Type B pancreatic cell (in vitro differentiated cells): Measurements from ENCODE around the gene ULK4. TPM values are rescaled to one million over a fixed set of nuclear protein-coding genes. Genes with fewer than 3 reads are reported as not detected.
"Not testable (repeated sequence)": the region's sequence is repeated elsewhere in the genome, so short reads cannot be mapped to it uniquely, and the experiment has no call there.

Experiments used
- DNase-seq: peaks from one replicate; pipeline ENCODE4 v3.0.0; 2021; ENCODE audit warnings: mixed read lengths; ENCODE audit not compliant: unreplicated experiment; ENCODE audit errors: extremely low spot score
- H3K27ac Mint-ChIP-seq: 2 replicates; pipeline ENCODE4 v1.8.0; 2021; ENCODE audit warnings: mild to moderate bottlenecking, mixed read lengths
- H3K27me3 Mint-ChIP-seq: 2 replicates; pipeline ENCODE4 v1.8.0; 2021; ENCODE audit warnings: mixed read lengths
- H3K36me3 Mint-ChIP-seq: 2 replicates; pipeline ENCODE4 v1.8.0; 2021; ENCODE audit warnings: mixed read lengths
- H3K4me1 Mint-ChIP-seq: one replicate; pipeline ENCODE4 v1.8.0; 2021; ENCODE audit warnings: mixed read lengths; ENCODE audit not compliant: unreplicated experiment
- H3K4me3 Mint-ChIP-seq: 2 replicates; pipeline ENCODE4 v1.8.0; 2021; ENCODE audit warnings: mild to moderate bottlenecking, mixed read lengths
- H3K9me3 Mint-ChIP-seq: 2 replicates; pipeline ENCODE4 v1.8.0; 2021; ENCODE audit warnings: mixed read lengths
- CTCF ChIP-seq: fragments of 200-600 bp; sonication (generic); conservative IDR thresholded peaks from 2 replicates; pipeline ENCODE4 v1.5.0; 2021; ENCODE audit warnings: antibody characterized with exemption, mild to moderate bottlenecking
- total RNA-seq: library from RNA; stranded (reverse); gene quantifications from 2 replicates; pipeline ENCODE4 v1.2.1, GENCODE V29; 2021; ENCODE audit warnings: low replicate concordance

ULK4 gene
- total RNA-seq, 1 donor from 2014 or later, result 10.7 TPM

- Mint-ChIP-seq H3K4me3 (no peak overlapping the region), H3K4me1 (peaks cover 25% of the 10 kb centered on the region), H3K36me3 (peaks cover 12% of the 10 kb centered on the region), H3K27me3 (no peaks in the 10 kb centered on the region), H3K9me3 (peaks cover 10% of the 10 kb centered on the region), H3K27ac (peak overlapping the region; percentile 84)
- no peak for TF ChIP-seq CTCF
- no peak for DNase-seq
Observed at GRCh38 chr3:41682996-41683395, 278.9 kb downstream of the ULK4 start.

- Mint-ChIP-seq H3K9me3 (peaks cover 10% of the 10 kb centered on the region), H3K4me3 (no peak overlapping the region), H3K27ac (no peak overlapping the region), H3K36me3 (peaks cover 12% of the 10 kb centered on the region), H3K4me1 (peaks cover 25% of the 10 kb centered on the region), H3K27me3 (no peaks in the 10 kb centered on the region)
- TF ChIP-seq CTCF, result no peak
- DNase-seq, result no peak
Observed at GRCh38 chr3:41682382-41682781, 279.5 kb downstream of the ULK4 start.

GRCh38 chr3:41681479-41681878 lies 280.4 kb downstream of the ULK4 start:
- Mint-ChIP-seq H3K9me3 (peaks cover 10% of the 10 kb centered on the region), H3K4me3 (peak overlapping the region; percentile 7), H3K27ac (no peak overlapping the region), H3K4me1 (peaks cover 25% of the 10 kb centered on the region), H3K36me3 (peaks cover 12% of the 10 kb centered on the region), H3K27me3 (no peaks in the 10 kb centered on the region)
- no peak for DNase-seq
- no peak for TF ChIP-seq CTCF

- Mint-ChIP-seq H3K36me3 (peaks cover 8% of the 10 kb centered on the region), H3K27me3 (no peaks in the 10 kb centered on the region), H3K4me3 (no peak overlapping the region), H3K27ac (no peak overlapping the region), H3K9me3 (peaks cover 4% of the 10 kb centered on the region), H3K4me1 (peaks cover 19% of the 10 kb centered on the region)
- no peak for DNase-seq
- TF ChIP-seq CTCF, result no peak
Observed at GRCh38 chr3:41679374-41679773, 282.5 kb downstream of the ULK4 start.

GRCh38 chr3:41675102-41675501 lies 286.8 kb downstream of the ULK4 start:
- H3K4me1 Mint-ChIP-seq, H3K27me3 Mint-ChIP-seq, H3K36me3 Mint-ChIP-seq, H3K4me3 Mint-ChIP-seq, H3K9me3 Mint-ChIP-seq, H3K27ac Mint-ChIP-seq, DNase-seq: not testable (repeated sequence)

- DNase-seq, result no peak
- peaks cover 5% of the 10 kb centered on the region for H3K9me3 Mint-ChIP-seq
- TF ChIP-seq CTCF, result no peak
- H3K4me1 Mint-ChIP-seq, result no peaks in the 10 kb centered on the region
- no peaks in the 10 kb centered on the region for H3K27me3 Mint-ChIP-seq
- no peak overlapping the region for H3K4me3 Mint-ChIP-seq
- H3K36me3 Mint-ChIP-seq, result no peaks in the 10 kb centered on the region
- H3K27ac Mint-ChIP-seq, result no peak overlapping the region
Observed at GRCh38 chr3:41674449-41674848, 287.5 kb downstream of the ULK4 start.
